Osteoblast (primary cell): ENCODE data around the gene CREB5. TPM values are rescaled to one million over a fixed set of nuclear protein-coding genes. Genes with fewer than 3 reads are reported as not detected.
A peak's percentile ranks its signal among the peaks of the same experiment; 100 is the strongest.

Experiments
- DNase-seq: peaks from one replicate; pipeline ENCODE4 v3.0.0; 2011; ENCODE audit warnings: low spot score, mixed read lengths; ENCODE audit not compliant: insufficient read length; ENCODE audit errors: missing footprints
- H2AFZ ChIP-seq: 2 replicates; pipeline ENCODE4 v1.6.0; 2011; ENCODE audit warnings: mild to moderate bottlenecking, low read length
- H3K27ac ChIP-seq: 2 replicates; pipeline ENCODE4 v1.5.1; 2011; ENCODE audit warnings: mild to moderate bottlenecking, low read depth, low read length, moderate library complexity
- H3K27me3 ChIP-seq: 2 replicates; pipeline ENCODE4 v1.6.0; 2012; ENCODE audit warnings: mild to moderate bottlenecking, control low read depth, inconsistent platforms, low read length, moderate library complexity; ENCODE audit not compliant: insufficient read depth
- H3K36me3 ChIP-seq: 2 replicates; pipeline ENCODE4 v1.5.1; 2011; ENCODE audit warnings: mild to moderate bottlenecking, low read length, control low read depth, moderate library complexity; ENCODE audit not compliant: insufficient read depth
- H3K4me1 ChIP-seq: 2 replicates; pipeline ENCODE4 v1.5.1; 2011; ENCODE audit warnings: mild to moderate bottlenecking, low read length, control low read depth, moderate library complexity; ENCODE audit not compliant: insufficient read depth
- H3K4me2 ChIP-seq: 2 replicates; pipeline ENCODE4 v1.6.0; 2011; ENCODE audit warnings: mild to moderate bottlenecking, low read length; ENCODE audit not compliant: insufficient read depth
- H3K4me3 ChIP-seq: fragments of 200-600 bp; sonication (generic); 3 replicates; pipeline ENCODE4 v1.5.1; 2012; ENCODE audit warnings: mild to moderate bottlenecking, low read length, inconsistent platforms; ENCODE audit not compliant: insufficient read depth
- H3K79me2 ChIP-seq: 2 replicates; pipeline ENCODE4 v1.6.0; 2012; ENCODE audit warnings: mild to moderate bottlenecking, low read length, control low read depth, inconsistent platforms; ENCODE audit not compliant: insufficient read depth
- H3K9me3 ChIP-seq: 2 replicates; pipeline ENCODE4 v1.5.1; 2011; ENCODE audit warnings: low read depth, low read length, control low read depth
- H4K20me1 ChIP-seq: 2 replicates; pipeline ENCODE4 v1.6.0; 2012; ENCODE audit warnings: mild to moderate bottlenecking, low read length, control low read depth; ENCODE audit not compliant: insufficient read depth
- total RNA-seq: library from RNA; depleted of rRNA; stranded (reverse); fragments of >200 nt; gene quantifications from 2 replicates; pipeline ENCODE4 v1.2.3, GENCODE V29; 2012
- TF ChIP-seq, protein P1 (sequence below): IDR thresholded peaks from 2 replicates; pipeline ENCODE4 v1.5.1; 2011; ENCODE audit warnings: mild to moderate bottlenecking, low read depth, low read length, moderate library complexity; ENCODE audit errors: extremely low read depth

The CREB5 gene
- total RNA-seq, 1 donor: 5.1 TPM

DNA sequence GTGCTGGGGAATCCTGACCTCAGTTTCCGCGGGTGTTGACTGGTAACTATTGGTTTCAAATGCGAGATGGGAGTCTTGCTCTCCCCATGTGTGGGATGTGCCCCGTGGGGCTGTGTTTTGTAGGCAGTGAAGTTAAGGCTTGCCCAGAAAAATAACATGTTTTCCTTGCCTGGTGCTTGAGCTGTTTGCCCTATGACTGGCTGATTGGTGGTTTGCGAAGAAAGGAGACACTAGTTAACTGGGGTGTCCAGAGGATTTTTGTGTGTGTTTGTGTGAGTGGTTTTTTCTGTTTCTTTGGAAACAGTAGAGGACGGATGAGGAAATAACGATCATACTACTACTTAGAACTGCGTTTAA is 61.9 kb downstream of the CREB5 start:
- Histone ChIP-seq H3K4me1 (peaks cover 41% of the 10 kb centered on the region), H4K20me1 (no peaks in the 10 kb centered on the region), H3K9me3 (no peaks in the 10 kb centered on the region), H3K79me2 (no peaks in the 10 kb centered on the region), H3K27me3 (no peaks in the 10 kb centered on the region), H3K4me2 (peak overlapping the region; percentile 72), H3K4me3 (peak overlapping the region; percentile 8), H2AFZ (peak overlapping the region; percentile 71), H3K36me3 (no peaks in the 10 kb centered on the region), H3K27ac (peak overlapping the region; percentile 92)
- TF ChIP-seq, protein P1, sequence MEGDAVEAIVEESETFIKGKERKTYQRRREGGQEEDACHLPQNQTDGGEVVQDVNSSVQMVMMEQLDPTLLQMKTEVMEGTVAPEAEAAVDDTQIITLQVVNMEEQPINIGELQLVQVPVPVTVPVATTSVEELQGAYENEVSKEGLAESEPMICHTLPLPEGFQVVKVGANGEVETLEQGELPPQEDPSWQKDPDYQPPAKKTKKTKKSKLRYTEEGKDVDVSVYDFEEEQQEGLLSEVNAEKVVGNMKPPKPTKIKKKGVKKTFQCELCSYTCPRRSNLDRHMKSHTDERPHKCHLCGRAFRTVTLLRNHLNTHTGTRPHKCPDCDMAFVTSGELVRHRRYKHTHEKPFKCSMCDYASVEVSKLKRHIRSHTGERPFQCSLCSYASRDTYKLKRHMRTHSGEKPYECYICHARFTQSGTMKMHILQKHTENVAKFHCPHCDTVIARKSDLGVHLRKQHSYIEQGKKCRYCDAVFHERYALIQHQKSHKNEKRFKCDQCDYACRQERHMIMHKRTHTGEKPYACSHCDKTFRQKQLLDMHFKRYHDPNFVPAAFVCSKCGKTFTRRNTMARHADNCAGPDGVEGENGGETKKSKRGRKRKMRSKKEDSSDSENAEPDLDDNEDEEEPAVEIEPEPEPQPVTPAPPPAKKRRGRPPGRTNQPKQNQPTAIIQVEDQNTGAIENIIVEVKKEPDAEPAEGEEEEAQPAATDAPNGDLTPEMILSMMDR: no peak
- DNase-seq: no peak

GRCh38 chr7:28474640-28475039 is 62.3 kb downstream of the CREB5 start:
- Histone ChIP-seq H3K79me2 (no peaks in the 10 kb centered on the region), H3K36me3 (no peaks in the 10 kb centered on the region), H2AFZ (peak overlapping the region; percentile 71), H3K4me2 (peak overlapping the region; percentile 72), H4K20me1 (no peaks in the 10 kb centered on the region), H3K27me3 (no peaks in the 10 kb centered on the region), H3K27ac (peak overlapping the region; percentile 92), H3K4me3 (peak overlapping the region; percentile 8), H3K4me1 (peaks cover 45% of the 10 kb centered on the region), H3K9me3 (no peaks in the 10 kb centered on the region)
- DNase-seq: no peak
- TF ChIP-seq, protein P1: no peak

DNA sequence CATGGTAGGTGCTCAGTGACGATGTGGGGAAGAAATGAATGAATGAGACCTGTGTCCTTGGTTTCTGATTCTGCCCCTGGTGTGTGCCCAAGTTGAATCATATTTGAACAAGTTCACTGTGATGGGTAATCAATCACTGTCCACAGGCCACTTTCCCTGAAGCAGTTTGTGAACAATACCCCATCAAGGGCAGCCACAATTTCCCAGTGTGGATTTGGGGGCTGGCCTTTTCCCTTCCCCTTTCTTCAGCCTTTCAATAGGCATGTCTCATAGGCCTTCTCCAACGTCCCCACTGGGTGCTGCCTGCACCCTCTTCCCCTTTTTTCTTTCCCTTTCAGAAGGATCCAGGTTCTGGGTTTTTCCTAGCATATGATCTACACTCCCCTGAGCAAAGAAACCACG is 64.7 kb downstream of the CREB5 start:
- no peak for DNase-seq
- peaks cover 66% of the 10 kb centered on the region for H3K4me1 ChIP-seq
- H3K27me3 ChIP-seq: no peaks in the 10 kb centered on the region
- H3K4me2 ChIP-seq: no peak overlapping the region
- H3K4me3 ChIP-seq: no peak overlapping the region
- TF ChIP-seq, protein P1: no peak
- no peaks in the 10 kb centered on the region for H3K36me3 ChIP-seq
- H3K27ac ChIP-seq: no peak overlapping the region
- H3K79me2 ChIP-seq: no peaks in the 10 kb centered on the region
- no peaks in the 10 kb centered on the region for H4K20me1 ChIP-seq
- H2AFZ ChIP-seq: no peak overlapping the region
- H3K9me3 ChIP-seq: no peaks in the 10 kb centered on the region

DNA sequence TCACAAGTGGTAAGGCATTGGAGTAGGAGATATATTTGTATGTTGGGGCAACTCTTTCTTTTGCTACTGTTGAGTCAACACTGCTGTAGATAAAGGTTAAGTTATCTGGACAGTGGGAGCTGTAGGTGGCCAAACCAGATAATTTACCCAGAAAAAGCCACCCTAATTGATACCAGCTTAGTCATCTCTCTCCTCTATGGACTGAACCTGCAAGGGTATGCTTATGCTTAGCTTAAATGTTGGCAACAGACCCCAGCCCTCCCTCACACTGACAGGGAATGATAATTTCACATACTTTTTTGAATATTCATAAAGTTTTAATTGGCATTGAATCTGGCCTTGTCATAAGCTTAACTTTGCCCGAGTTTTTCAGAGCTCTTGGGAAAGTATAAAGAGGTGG is 66.3 kb downstream of the CREB5 start:
- DNase-seq: no peak

More for the DNA sequence above, 66.3 kb downstream of the CREB5 start:
- TF ChIP-seq, protein P1: no peak
- H3K27me3 ChIP-seq: no peaks in the 10 kb centered on the region
- H3K4me1 ChIP-seq: peaks cover 78% of the 10 kb centered on the region
- no peaks in the 10 kb centered on the region for H3K79me2 ChIP-seq
- H3K4me2 ChIP-seq: peak overlapping the region; percentile 47
- H3K9me3 ChIP-seq: no peaks in the 10 kb centered on the region
- H3K27ac ChIP-seq: peak overlapping the region; percentile 49
- no peak overlapping the region for H2AFZ ChIP-seq
- no peaks in the 10 kb centered on the region for H3K36me3 ChIP-seq
- no peaks in the 10 kb centered on the region for H4K20me1 ChIP-seq
- H3K4me3 ChIP-seq: no peak overlapping the region
